MG63 (cell line): ENCODE data around the gene GRM8. TPM values are rescaled to one million over a fixed set of nuclear protein-coding genes. Genes with fewer than 3 reads are reported as not detected.
A peak's percentile ranks its signal among the peaks of the same experiment; 100 is the strongest.

Source experiments
- DNase-seq: peaks from one replicate; pipeline ENCODE4 v3.0.0-alpha.2; 2020
- H3K27me3 ChIP-seq: fragments of 250-450 bp; sonication (Bioruptor Pico); 2 replicates; pipeline ENCODE4 v1.5.1; 2020; ENCODE audit warnings: mild to moderate bottlenecking, moderate library complexity
- H3K36me3 ChIP-seq: fragments of 250-450 bp; sonication (Bioruptor Pico); 2 replicates; pipeline ENCODE4 v1.5.1; 2020; ENCODE audit warnings: mild to moderate bottlenecking, moderate library complexity
- H3K4me3 ChIP-seq: fragments of 250-450 bp; sonication (Bioruptor Pico); 2 replicates; pipeline ENCODE4 v1.5.1; 2020; ENCODE audit warnings: mild to moderate bottlenecking, moderate library complexity
- H3K9me3 ChIP-seq: fragments of 250-450 bp; sonication (Bioruptor Pico); 2 replicates; pipeline ENCODE4 v1.5.1; 2020; ENCODE audit warnings: mild to moderate bottlenecking, moderate library complexity
- total RNA-seq: library from RNA; depleted of rRNA; stranded (reverse); fragments of >200 nt; shearing (Covaris generic); gene quantifications from 2 replicates; pipeline ENCODE4 v1.2.3, GENCODE V29; 2014; ENCODE audit warnings: low replicate concordance

GRM8 gene
- total RNA-seq, 1 experiment from 2014 or later, result not detected

DNA sequence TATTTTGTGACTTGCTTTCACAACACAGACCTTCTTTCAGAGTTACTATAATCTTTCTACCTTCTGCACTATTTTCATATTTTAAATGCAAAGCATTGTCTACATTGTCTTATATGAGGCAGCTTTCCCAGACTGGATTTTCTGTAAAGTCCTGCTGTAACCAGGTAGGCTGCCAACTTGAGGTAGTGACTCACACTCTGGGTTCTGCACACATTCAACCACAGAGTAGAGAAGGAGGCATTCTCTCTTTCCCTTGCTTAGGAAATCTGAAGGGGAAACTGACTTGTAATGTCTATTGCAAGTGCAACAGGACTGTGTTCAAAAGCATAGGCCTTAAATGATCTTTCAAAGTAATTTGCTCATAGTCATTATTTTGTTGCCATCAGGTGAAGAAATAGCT lies 461.4 kb downstream of the GRM8 start:
- H3K9me3 ChIP-seq, result no peaks in the 10 kb centered on the region
- H3K27me3 ChIP-seq, result no peaks in the 10 kb centered on the region
- DNase-seq, result peak; percentile 56
- H3K4me3 ChIP-seq, result no peak overlapping the region
- no peaks in the 10 kb centered on the region for H3K36me3 ChIP-seq

DNA sequence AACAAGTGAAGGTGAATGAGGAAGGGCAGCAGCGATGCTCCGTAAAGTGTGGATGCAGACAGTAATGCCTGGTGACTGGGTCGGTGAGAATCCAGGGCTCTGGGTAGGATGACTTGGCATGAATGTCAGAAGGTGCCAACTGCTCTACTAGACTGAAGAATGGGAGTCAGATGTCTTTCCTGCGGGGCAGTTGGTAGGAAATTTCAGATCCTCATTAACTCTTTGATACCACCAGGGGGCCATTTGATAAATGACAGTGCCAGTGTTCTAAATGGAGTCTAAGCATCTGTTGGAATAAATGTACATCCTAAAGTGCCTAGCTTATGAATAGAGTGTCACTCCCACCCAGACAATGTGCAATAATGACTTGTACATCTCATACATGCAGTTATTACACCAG lies 462.0 kb downstream of the GRM8 start:
- Histone ChIP-seq H3K36me3 (no peaks in the 10 kb centered on the region), H3K9me3 (no peaks in the 10 kb centered on the region), H3K27me3 (no peaks in the 10 kb centered on the region), H3K4me3 (no peak overlapping the region)
- DNase-seq, result no peak

DNA sequence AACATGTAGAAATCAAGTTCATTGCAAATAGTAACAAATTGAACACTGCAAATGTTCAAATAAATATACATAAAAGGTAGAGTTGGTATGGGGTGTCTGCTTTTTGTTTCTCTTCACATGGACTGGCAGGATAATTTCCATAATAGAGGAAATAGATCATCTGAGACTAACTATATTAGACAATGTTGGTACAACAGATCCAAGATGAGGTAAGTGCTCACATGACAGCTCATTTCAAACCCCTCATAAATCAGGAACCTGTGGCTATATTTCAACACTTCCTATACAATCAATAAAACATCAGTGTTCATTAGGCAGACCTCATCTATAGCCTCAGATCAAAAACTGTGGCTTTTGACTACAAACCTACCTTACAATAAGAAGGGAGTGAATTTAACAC lies 469.1 kb downstream of the GRM8 start:
- no peaks in the 10 kb centered on the region for H3K9me3 ChIP-seq
- no peaks in the 10 kb centered on the region for H3K36me3 ChIP-seq
- H3K27me3 ChIP-seq, result no peaks in the 10 kb centered on the region
- no peak overlapping the region for H3K4me3 ChIP-seq
- DNase-seq, result no peak

DNA sequence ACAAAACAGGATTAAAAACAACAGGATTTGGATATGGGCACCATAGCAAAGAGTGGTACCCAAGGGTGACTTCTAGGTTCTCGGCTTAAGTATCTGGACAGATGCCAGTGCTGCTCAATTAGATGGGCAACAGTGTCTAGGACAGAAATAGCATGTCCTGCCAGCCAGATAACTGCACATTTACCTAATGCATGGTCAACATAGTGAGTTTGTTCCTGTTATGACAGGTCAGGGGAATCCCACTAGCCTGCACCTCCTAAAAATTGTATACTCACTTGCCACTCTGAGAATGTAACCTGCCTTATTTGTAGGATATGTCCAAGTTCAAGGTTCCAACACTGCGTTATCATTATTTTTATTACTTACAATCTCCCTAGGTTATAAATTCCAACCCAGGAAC lies 471.7 kb downstream of the GRM8 start:
- no peaks in the 10 kb centered on the region for H3K9me3 ChIP-seq
- no peaks in the 10 kb centered on the region for H3K27me3 ChIP-seq
- H3K4me3 ChIP-seq, result no peak overlapping the region
- no peaks in the 10 kb centered on the region for H3K36me3 ChIP-seq
- no peak for DNase-seq

DNA sequence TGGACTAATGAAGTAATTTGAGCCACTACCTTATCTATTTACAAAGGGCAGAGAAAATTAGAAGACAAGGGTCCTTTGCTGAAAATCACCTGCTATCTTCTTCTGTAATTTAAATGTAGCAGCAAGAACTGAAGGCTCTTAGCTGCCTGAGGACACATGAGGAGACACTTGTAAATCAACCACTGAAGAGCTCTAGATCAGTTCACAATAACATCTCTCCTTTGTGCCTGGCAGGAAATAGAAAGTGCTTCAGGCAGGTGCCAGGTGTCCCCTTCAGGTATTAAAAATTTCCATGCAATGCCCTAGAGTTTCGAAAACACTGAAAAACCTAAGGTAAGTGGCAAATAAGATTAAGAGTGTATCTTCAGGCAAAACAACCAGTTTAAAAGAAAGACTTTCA lies 474.6 kb downstream of the GRM8 start:
- Histone ChIP-seq H3K9me3 (no peaks in the 10 kb centered on the region), H3K36me3 (no peaks in the 10 kb centered on the region), H3K4me3 (no peak overlapping the region), H3K27me3 (no peaks in the 10 kb centered on the region)
- DNase-seq, result no peak

DNA sequence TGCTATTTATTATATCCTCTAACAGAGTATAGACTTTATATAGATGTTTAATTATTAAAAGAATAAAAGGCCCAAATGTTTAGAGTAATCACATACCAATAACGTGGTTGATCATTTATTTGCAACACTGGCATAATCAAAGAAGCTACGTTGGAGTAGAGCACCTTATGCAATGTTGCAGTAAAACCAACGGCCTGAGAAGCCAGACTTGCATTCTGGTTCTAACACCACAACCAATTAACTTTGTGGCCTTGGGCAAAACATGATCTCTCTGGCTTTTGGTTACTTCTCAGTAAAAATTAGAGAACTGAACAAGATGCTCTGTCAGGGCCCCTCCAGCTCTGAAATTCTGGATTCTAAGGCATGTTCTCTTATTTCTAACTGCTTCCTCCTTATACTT lies 476.2 kb downstream of the GRM8 start:
- DNase-seq, result no peak
- Histone ChIP-seq H3K27me3 (no peaks in the 10 kb centered on the region), H3K9me3 (no peaks in the 10 kb centered on the region), H3K36me3 (no peaks in the 10 kb centered on the region), H3K4me3 (no peak overlapping the region)

DNA sequence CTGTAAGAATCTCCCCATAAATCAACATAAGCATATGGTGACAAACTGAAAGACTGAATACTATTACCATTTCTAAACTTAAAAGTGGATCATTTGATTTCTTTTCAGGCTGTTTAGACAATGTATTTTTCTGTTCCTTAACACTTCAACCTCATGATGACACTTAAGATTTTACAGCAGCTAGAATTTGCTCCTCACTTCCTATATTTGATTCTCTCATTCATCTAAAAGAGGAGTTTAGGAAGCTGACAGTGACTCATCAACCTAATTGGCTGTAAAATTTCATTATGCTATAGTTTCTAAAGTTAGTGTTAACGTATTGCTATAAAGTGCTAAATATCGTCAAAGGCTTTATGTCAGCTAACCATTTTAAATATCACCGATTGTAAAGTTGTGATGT lies 478.7 kb downstream of the GRM8 start:
- H3K27me3 ChIP-seq, result no peaks in the 10 kb centered on the region
- H3K9me3 ChIP-seq, result no peaks in the 10 kb centered on the region
- DNase-seq, result no peak
- H3K4me3 ChIP-seq, result no peak overlapping the region
- no peaks in the 10 kb centered on the region for H3K36me3 ChIP-seq

DNA sequence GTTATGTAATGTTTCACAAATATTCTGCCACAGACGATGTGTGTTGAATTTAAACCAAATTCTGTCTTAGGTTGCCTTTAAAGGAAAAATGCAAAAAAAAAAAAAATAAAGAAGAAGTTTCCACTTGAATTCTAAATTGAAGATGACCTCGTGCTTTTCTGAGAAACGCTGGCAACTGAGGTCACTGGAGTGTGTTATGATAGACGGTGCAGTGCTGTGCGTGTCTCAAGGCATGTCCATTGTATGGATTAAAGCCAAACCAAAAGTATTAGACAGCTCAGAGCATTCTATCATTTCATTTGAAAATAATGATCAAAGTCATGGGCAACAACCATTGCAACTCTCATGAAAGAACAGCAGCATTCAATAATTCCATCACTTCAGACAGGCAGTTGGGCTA lies 483.9 kb downstream of the GRM8 start:
- DNase-seq, result no peak
- Histone ChIP-seq H3K9me3 (no peaks in the 10 kb centered on the region), H3K4me3 (no peak overlapping the region), H3K36me3 (no peaks in the 10 kb centered on the region), H3K27me3 (no peaks in the 10 kb centered on the region)

DNA sequence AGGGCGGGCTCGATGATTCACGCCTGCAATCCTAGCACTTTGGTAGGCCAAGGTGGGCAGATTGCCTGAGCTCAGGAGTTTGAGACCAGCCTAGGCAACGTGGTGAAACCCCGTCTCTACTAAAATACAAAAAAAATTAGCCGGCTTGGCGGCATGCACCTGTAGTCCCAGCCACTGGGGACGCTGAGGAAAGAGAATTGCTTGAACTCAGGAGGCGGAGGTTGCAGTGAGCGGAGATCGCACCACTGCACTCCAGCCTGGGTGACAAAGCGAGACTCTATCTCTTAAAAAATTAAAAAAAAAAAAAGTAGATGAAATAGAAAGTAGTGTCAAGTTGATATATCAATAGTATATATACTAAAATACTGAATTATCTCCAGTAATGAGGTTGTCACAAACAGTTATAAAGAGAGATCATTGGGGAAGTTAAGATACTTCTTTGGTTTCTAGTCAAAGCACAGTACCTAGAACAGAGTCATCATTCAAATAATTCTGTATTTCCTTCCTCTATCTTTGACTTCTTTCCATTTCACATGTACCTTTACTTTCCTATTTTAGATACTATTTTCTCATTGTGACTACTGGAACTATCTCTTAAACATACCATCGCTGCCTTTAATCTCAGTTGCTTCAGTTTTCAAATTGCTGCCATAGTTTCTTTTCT lies 491.7 kb downstream of the GRM8 start:
- no peak for DNase-seq
- no peaks in the 10 kb centered on the region for H3K27me3 ChIP-seq
- H3K9me3 ChIP-seq, result no peaks in the 10 kb centered on the region

DNA sequence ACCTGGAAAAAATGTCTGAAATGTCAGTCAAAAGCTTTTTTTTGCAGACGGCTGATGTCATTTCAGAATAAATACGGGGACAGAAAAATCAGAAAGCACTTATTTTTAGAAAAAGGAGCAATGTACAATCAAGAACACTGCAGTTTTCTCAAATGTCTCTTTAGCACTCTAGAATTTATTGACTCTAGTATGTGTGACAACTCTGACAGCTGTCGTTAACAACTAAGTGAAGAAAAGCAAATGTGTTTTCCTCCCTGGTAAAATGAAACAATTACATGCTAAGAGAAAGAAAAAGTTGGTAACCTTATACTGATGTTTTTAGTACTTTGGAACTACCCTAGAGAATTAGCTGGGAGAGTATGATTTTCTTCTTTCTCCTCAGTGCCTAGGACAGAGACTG lies 497.4 kb downstream of the GRM8 start:
- H3K36me3 ChIP-seq, result no peaks in the 10 kb centered on the region
- H3K4me3 ChIP-seq, result no peak overlapping the region
- no peaks in the 10 kb centered on the region for H3K27me3 ChIP-seq
- no peaks in the 10 kb centered on the region for H3K9me3 ChIP-seq
- no peak for DNase-seq

More for the DNA sequence above, 491.7 kb downstream of the GRM8 start:
- Histone ChIP-seq H3K36me3 (no peaks in the 10 kb centered on the region), H3K4me3 (no peak overlapping the region)

DNA sequence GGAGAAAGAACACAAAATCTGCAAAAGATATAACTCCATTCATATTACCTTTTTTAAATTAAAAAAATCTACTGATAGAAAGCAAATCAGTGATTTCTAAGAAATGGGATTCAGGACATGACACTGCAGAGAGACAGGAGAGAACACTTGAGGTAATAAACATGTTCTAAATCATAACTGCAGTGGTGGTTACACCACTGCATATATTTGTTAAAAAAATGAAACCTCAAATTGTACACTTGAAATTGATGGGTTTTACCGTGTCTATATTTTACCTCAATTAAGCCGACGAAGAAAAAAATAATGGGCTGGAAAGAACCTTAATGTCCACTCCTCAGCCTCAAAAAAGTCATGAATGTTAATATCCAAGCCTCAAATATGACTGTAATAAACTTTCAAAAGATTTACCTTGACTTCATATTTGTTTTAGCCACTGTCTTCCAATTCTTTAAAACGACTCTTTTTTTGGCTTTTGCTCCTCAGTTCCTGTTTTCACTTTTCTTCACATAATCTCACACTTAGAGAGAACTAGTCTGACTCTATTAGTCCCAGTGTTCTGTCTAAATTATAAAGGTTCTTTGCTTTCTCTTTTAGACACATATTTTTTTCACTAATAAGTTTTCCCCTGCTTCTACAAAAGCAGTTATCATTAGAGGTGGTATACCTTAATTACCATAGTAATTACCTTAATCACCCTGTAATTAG lies 502.4 kb downstream of the GRM8 start:
- no peak overlapping the region for H3K4me3 ChIP-seq
- DNase-seq, result no peak
- no peaks in the 10 kb centered on the region for H3K27me3 ChIP-seq
- no peaks in the 10 kb centered on the region for H3K36me3 ChIP-seq
- no peaks in the 10 kb centered on the region for H3K9me3 ChIP-seq

DNA sequence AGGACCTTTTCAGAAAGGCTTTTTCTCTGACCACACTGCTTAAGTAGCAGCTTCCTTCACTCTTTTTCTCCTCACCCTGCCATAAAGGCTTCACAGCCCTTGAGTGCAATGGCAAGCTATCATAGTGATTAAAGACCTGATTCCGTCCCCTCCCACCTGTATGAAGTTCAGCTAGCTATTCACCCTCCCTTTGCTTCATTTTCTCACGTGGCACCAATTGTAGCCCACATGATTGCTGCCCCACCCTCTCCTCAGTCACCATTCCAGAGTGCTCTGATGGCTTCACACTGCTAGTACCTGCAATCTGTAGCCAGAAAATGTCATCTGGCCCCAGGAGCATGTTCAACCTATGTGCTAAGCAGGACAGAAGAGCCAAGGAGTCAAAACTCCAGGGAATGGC lies 523.8 kb downstream of the GRM8 start:
- H3K27me3 ChIP-seq, result no peaks in the 10 kb centered on the region
- no peak overlapping the region for H3K4me3 ChIP-seq
- no peaks in the 10 kb centered on the region for H3K36me3 ChIP-seq
- DNase-seq, result no peak
- no peaks in the 10 kb centered on the region for H3K9me3 ChIP-seq

DNA sequence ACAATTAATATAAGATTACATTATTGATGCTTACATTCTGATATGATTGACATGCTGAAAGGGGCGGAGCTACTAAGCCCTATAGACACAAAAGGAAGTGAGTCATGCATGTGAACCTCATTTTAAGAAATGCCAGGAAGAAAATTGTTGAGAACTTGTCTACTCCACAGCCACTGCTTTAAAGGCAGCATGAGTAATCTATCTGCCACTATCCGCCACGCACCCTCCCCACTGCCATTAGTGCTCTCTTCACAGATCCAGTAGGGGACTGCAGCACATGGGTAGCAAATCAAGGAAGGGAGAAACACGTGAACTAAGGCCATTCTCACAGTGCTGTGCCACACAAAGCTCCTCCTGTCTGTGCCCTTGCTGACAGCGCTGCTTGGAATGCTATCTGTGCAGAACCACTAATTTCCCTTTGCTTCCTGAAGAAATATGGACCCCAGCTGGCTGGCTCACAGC lies 524.8 kb downstream of the GRM8 start:
- H3K36me3 ChIP-seq, result no peaks in the 10 kb centered on the region
- DNase-seq, result peak; percentile 10

DNA sequence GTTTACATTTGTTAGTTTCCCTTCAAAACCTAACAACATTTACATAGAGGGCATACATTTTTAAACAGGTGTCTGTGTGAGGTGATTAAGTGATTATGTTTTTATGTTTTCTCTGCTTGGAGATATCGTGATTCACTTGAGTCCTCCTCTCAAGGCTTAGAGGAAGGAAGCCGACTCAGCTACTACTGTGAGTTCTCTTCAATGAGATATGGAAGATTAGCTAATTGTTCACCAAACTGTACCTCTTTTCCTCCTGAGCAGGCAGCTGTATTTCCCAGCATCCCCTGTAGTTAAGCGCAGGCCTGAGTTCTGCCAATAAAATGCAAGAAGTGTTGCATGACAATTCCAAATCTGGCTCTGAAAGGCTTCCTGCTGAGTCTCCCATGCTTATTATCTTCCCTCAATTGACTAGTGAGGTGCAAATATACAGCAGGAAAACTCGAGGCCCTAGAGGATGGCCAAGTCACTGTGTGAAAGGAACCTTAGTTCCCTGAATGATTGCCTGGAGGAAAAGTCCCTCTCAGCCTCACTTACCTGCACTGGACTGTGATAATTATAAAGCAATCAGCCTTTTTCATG lies 528.7 kb downstream of the GRM8 start:
- H3K36me3 ChIP-seq, result no peaks in the 10 kb centered on the region

More for the DNA sequence above, 524.8 kb downstream of the GRM8 start:
- no peaks in the 10 kb centered on the region for H3K27me3 ChIP-seq
- H3K9me3 ChIP-seq, result no peaks in the 10 kb centered on the region
- H3K4me3 ChIP-seq, result no peak overlapping the region

DNA sequence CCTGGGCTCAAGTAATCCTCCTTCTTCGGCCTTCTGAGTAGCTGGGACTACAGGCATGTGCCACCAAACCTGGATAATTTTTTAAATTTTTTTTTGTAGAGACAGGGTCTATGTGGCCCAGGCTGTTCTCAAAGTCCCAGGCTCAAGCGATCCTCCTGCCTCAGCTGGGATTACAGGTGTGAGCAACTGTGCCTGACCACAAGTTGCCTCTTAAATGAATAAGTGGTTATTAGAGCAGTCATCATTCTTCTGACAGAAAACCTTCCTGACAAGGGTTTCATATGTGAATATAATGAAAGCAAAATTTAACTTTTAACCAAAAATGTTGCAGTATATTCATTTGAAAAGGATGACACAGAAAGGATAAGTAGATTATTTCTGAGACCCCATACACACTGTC lies 532.5 kb downstream of the GRM8 start:
- no peak for DNase-seq
- Histone ChIP-seq H3K27me3 (no peaks in the 10 kb centered on the region), H3K36me3 (no peaks in the 10 kb centered on the region), H3K9me3 (no peaks in the 10 kb centered on the region), H3K4me3 (no peak overlapping the region)

More for the DNA sequence above, 528.7 kb downstream of the GRM8 start:
- Histone ChIP-seq H3K27me3 (no peaks in the 10 kb centered on the region), H3K4me3 (no peak overlapping the region), H3K9me3 (no peaks in the 10 kb centered on the region)
- DNase-seq, result no peak

DNA sequence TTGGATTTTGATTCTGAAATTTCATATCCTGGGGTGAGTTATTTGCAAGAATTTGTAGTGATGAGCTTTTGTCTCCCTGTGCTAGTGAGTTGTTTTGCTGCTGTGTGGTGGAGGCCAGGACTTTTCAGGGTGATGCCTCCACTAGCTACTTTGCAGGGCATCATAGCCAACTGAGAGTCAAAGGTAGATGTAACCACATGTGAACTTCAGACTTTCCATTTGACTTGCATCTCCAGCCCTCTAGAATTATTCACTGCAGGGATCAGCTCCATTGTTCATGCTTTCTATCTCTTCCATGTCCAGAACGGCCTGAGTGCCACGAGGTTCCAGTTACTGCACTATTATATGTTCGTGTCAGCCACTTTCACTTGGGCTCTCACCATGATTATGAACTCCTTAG lies 534.3 kb downstream of the GRM8 start:
- Histone ChIP-seq H3K27me3 (no peaks in the 10 kb centered on the region), H3K4me3 (no peak overlapping the region), H3K9me3 (no peaks in the 10 kb centered on the region), H3K36me3 (no peaks in the 10 kb centered on the region)
- DNase-seq, result no peak

DNA sequence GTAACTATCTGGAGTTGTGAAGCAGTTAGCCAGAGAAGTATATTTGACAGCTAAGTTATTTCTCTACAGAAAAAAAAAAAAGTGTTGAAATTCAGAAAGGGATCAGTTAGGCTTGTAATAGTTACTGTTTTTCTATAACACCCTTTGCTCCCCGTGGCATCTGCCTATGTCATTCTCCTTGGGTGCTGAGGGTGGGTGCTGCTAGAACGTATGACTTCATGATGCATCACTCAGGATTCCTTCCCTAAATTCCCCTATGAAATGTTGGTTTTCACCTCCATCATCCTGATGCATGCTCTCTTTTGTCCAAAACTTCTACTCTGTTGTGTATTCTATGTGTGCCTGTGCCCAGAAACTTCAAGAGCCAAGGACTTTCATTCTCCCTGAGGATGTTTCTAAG lies 536.4 kb downstream of the GRM8 start:
- H3K9me3 ChIP-seq, result peaks cover 2% of the 10 kb centered on the region; the same call in 1 of the 2 replicates
- H3K27me3 ChIP-seq, result no peaks in the 10 kb centered on the region
- H3K4me3 ChIP-seq, result no peak overlapping the region
- peak; percentile 3 for DNase-seq
- H3K36me3 ChIP-seq, result no peaks in the 10 kb centered on the region

DNA sequence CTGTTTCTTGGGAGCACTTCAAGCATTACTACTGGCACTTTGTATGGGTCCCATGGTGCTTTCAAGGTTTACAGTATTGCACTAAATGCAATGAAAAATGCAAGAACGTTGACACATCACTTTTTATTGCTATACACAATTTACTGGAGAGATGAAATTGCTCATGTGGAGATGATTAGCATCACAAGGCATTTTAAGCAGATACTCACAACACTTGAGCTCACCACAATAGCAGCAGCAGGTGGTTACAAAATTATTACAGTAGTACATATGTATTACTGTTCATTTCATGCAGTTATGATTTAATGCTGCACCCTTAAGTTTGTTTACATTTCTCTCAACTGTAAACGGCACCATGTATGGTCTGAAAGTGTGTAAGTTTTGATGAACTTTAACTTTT lies 537.7 kb downstream of the GRM8 start:
- Histone ChIP-seq H3K27me3 (no peaks in the 10 kb centered on the region), H3K9me3 (peaks cover 3% of the 10 kb centered on the region; the same call in 1 of the 2 replicates), H3K36me3 (no peaks in the 10 kb centered on the region), H3K4me3 (no peak overlapping the region)
- no peak for DNase-seq
